ENCODE data around the gene CXCR4. TPM values are rescaled to one million over a fixed set of nuclear protein-coding genes. Genes with fewer than 3 reads are reported as not detected.
A peak's percentile ranks its signal among the peaks of the same experiment; 100 is the strongest.

The CXCR4 gene
- total and polyA plus RNA-seq, 10 of the 15 experiments (the other 5 are each of a cell fraction or from before 2014, with no cell fraction given) = 31.1 to 749 (median 52.7) TPM

- TF ChIP-seq TCF12 (IDR thresholded peaks at IDR 0.05; ENCODE audit: low read depth, low read length) (peak; percentile 79; the same call in 1 of the 2 replicates), SPI1 (IDR thresholded peaks at IDR 0.05; ENCODE audit: borderline replicate concordance, insufficient read depth, low read depth, low read length) (peak; percentile 85)
Measured at GRCh38 chr2:136134126-136134525, 16.2 kb upstream of the CXCR4 start (continued).

GRCh38 chr2:136133586-136133985, 15.6 kb upstream of the CXCR4 start:
- no peak overlapping the region for H3K4me3 ChIP-seq
- peaks cover 43% of the 10 kb centered on the region for H3K4me1 ChIP-seq (ENCODE audit: control insufficient read depth, insufficient read depth, low read length)
- ATAC-seq = no peak
- H3K79me2 ChIP-seq (ENCODE audit: control insufficient read depth, insufficient read depth, low read length) = no peaks in the 10 kb centered on the region
- no peak for DNase-seq (ENCODE audit: low read depth, low spot score)
- no peak overlapping the region for H3K9ac ChIP-seq (ENCODE audit: control insufficient read depth, insufficient read depth, low read length)
- H3K9me3 ChIP-seq (replicated peaks; ENCODE audit: control insufficient read depth, insufficient read depth, low read length) = no peaks in the 10 kb centered on the region; the same call in 2 of the 3 replicates
- H3K4me2 ChIP-seq (ENCODE audit: control insufficient read depth, insufficient read depth) = no peak overlapping the region
- intact Hi-C loops (cut with micrococcal nuclease; ENCODE audit: unreplicated experiment) (loop anchor here (2.0 to 5.0 kb wide), 7 partner anchors 73 to 216 kb away; no protein-coding TSS in a partner anchor), in situ Hi-C loops (cut with MboI) (loop anchor here (5.0 kb wide), 2 partner anchors 194 to 249 kb away; no protein-coding TSS in a partner anchor)
- SMC1A ChIA-PET (ENCODE audit: uncharacterized antibody, unreplicated experiment) = interaction anchor here (0.7 to 11.5 kb wide), 34 partner anchors 9 to 248 kb away, joined by 3 to 234 read pairs (median 5); no protein-coding TSS in a partner anchor
- CTCF ChIA-PET = interaction anchor here (0.7 to 3.4 kb wide), 11 partner anchors 19 to 251 kb away, joined by 3 to 17 read pairs (median 4); no protein-coding TSS in a partner anchor
- H2AFZ ChIP-seq (ENCODE audit: control insufficient read depth, low read depth, low read length) = no peak overlapping the region
- WGBS (ENCODE audit: insufficient coverage, insufficient replicate concordance, low lambda C conversion rate, missing lambda C conversion rate) = 66% methylated on average over 5 of the region's 5 CpGs
- H4K20me1 ChIP-seq (ENCODE audit: control insufficient read depth, insufficient read depth) = no peaks in the 10 kb centered on the region
- no peak for FAIRE-seq
- POLR2A ChIA-PET = interaction anchor here (0.7 to 6.5 kb wide), 12 partner anchors 8 to 244 kb away, joined by 3 to 53 read pairs (median 4); partner anchors contain the start of gene CXCR4
- H3K27me3 ChIP-seq (replicated peaks in 1 of 2; ENCODE audit: control insufficient read depth in 2 of 2, insufficient read depth in 2 of 2, low read length in 1 of 2) = peaks cover 0 to 15% of the 10 kb centered on the region in 2 experiments; a peak in 1 of 4 replicates
- BruUV-seq (replicated peaks) = no TSS peak
- no peaks in the 10 kb centered on the region for H3K36me3 ChIP-seq (ENCODE audit: control insufficient read depth in 2 of 2, insufficient read depth in 2 of 2, low read length in 1 of 2)
- no peak overlapping the region for H3K27ac ChIP-seq (ENCODE audit: control insufficient read depth, insufficient read depth)
- RAD21 ChIA-PET (ENCODE audit: unreplicated experiment) = interaction anchor here (0.9 to 11.7 kb wide), 20 partner anchors 10 to 247 kb away, joined by 3 to 301 read pairs (median 8); partner anchors contain the start of gene CXCR4
- TF ChIP-seq BCLAF1 (IDR thresholded peaks at IDR 0.05) (no peak), IKZF2 (IDR thresholded peaks at IDR 0.05) (no peak), RELA (IDR thresholded peaks at IDR 0.05; ENCODE audit: borderline replicate concordance, partially characterized antibody) (no peak), RB1 (IDR thresholded peaks at IDR 0.05; ENCODE audit: borderline replicate concordance) (no peak), USF2 (IDR thresholded peaks at IDR 0.05; ENCODE audit: borderline replicate concordance, low read depth, low read length) (no peak), FOS (IDR thresholded peaks at IDR 0.05; ENCODE audit: borderline replicate concordance, extremely low read depth, insufficient read length) (no peak), MYC (IDR thresholded peaks at IDR 0.05; ENCODE audit: insufficient read depth, insufficient read length, insufficient replicate concordance, low read length, severe bottlenecking) (no peak), IKZF1 (conservative IDR thresholded peaks at IDR 0.05) (no peak), MTA2 (IDR thresholded peaks at IDR 0.05; ENCODE audit: low read depth) (no peak), RAD51 (IDR thresholded peaks at IDR 0.05) (no peak), FOXM1 (IDR thresholded peaks at IDR 0.05; ENCODE audit: low read depth, low read length) (no peak), ZNF622 (IDR thresholded peaks at IDR 0.05) (no peak), REST (IDR thresholded peaks at IDR 0.05; ENCODE audit: low read depth, low read length) (no peak), CBFB (IDR thresholded peaks at IDR 0.05; ENCODE audit: low read depth) (no peak)

Data from GM12878 (cell line).